K562 (cell line): ENCODE data around the gene DDHD1. TPM values are rescaled to one million over a fixed set of nuclear protein-coding genes. Genes with fewer than 3 reads are reported as not detected.
"Not testable (repeated sequence)": the region's sequence is repeated elsewhere in the genome, so short reads cannot be mapped to it uniquely, and the experiment has no call there.

Source experiments
- ATAC-seq: fragments of 200-7000 bp; cut with Tn5 transposase; 3 replicates; pipeline ENCODE4 v1.9.1; 2020; ENCODE audit warnings: moderate library complexity
- BruUV-seq: library from RNA; stranded (reverse); fragments of 400-500 nt; replicated peaks from 2 replicates; lab custom pipeline; 2021; lab: Mats Ljungman, UMichigan
- CTCF ChIA-PET: fragments of 300-600 bp; formaldehyde crosslinking; extraction: SDS; loops from one replicate; lab custom pipeline; 2021; ENCODE audit warnings: low intra/inter-chr PET ratio; lab: Yijun Ruan, JAX
- POLR2A ChIA-PET: fragments of 300-600, 350-650 bp; sonication (Branson Sonifier 250); formaldehyde crosslinking; extraction: SDS; loops from one replicate; lab custom pipeline; 2021; ENCODE audit warnings: antibody characterized with exemption, inconsistent platforms; lab: Yijun Ruan, JAX
- DNase-seq, 4 experiments: peaks; one replicate each; pipeline versions ENCODE4 v3.0.0 to v3.0.0-alpha.2; 2011 to 2018; ENCODE audit warnings: low spot score in 3 of 4, mixed read lengths in 3 of 4; ENCODE audit errors: extremely low read depth in 1 of 4
- FAIRE-seq: peaks from 2 replicates; lab custom pipeline; 2011; peaks lifted over from hg19 to GRCh38; lab: Jason Lieb, UNC
- H2AFZ ChIP-seq: 2 replicates; pipeline ENCODE4 v1.6.0; 2011; ENCODE audit warnings: low read depth, low read length, control low read depth, inconsistent platforms
- H3K27ac ChIP-seq: fragments of 200-600 bp; 3 replicates; pipeline ENCODE4 v1.8.0; 2011; ENCODE audit warnings: low read depth, mild to moderate bottlenecking, control low read depth, inconsistent platforms, low read length, moderate library complexity, mixed read lengths; ENCODE audit errors: extremely low read depth
- H3K27me3 ChIP-seq, 2 experiments: fragments of 300-600 bp in 1 of 2; 2 replicates in 1 of 2; 3 replicates in 1 of 2; pipeline versions ENCODE4 v1.6.0 to v1.8.0; 2011; ENCODE audit warnings: inconsistent platforms in 2 of 2, low read length in 2 of 2, mild to moderate bottlenecking in 1 of 2, mixed read lengths in 1 of 2, moderate library complexity in 1 of 2; ENCODE audit not compliant: control insufficient read depth in 2 of 2, insufficient read depth in 2 of 2
- H3K36me3 ChIP-seq: fragments of 300-600 bp; 3 replicates; pipeline ENCODE4 v1.8.0; 2011; ENCODE audit warnings: mild to moderate bottlenecking, low read length, inconsistent platforms; ENCODE audit not compliant: control insufficient read depth, insufficient read depth
- H3K4me1 ChIP-seq, 2 experiments: fragments of 200-600 bp in 1 of 2; replicated peaks in 1 of 2; 2 replicates in 1 of 2; 3 replicates in 1 of 2; pipeline versions ENCODE4 v1.5.1 to v1.8.0; 2011; ENCODE audit warnings: inconsistent platforms in 2 of 2, low read length in 2 of 2, mild to moderate bottlenecking in 1 of 2, mixed read lengths in 1 of 2, moderate library complexity in 1 of 2; ENCODE audit not compliant: control insufficient read depth in 2 of 2, insufficient read depth in 2 of 2
- H3K4me2 ChIP-seq: 2 replicates; pipeline ENCODE4 v1.6.1; 2011; ENCODE audit warnings: low read length, control low read depth, inconsistent platforms, mixed read lengths; ENCODE audit not compliant: insufficient read depth
- H3K4me3 ChIP-seq: fragments of 200-600 bp; sonication (generic), shearing (Covaris generic); 2 replicates; pipeline ENCODE4 v1.5.1; 2016; ENCODE audit warnings: control low read depth, inconsistent platforms
- H3K79me2 ChIP-seq: fragments of 200-600 bp; 3 replicates; pipeline ENCODE4 v1.8.0; 2011; ENCODE audit warnings: low read length, inconsistent platforms; ENCODE audit not compliant: control insufficient read depth, insufficient read depth
- H3K9ac ChIP-seq, 2 experiments: 2 replicates each; pipeline versions ENCODE4 v1.6.0 to v1.6.1; 2011; ENCODE audit warnings: low read depth in 2 of 2, low read length in 2 of 2, control low read depth in 1 of 2, inconsistent platforms in 1 of 2, mild to moderate bottlenecking in 1 of 2, mixed read lengths in 1 of 2; ENCODE audit not compliant: insufficient read depth in 1 of 2
- H3K9me1 ChIP-seq: one replicate; pipeline ENCODE4 v1.6.0; 2011; ENCODE audit warnings: inconsistent platforms, mild to moderate bottlenecking, low read length, moderate library complexity; ENCODE audit not compliant: control insufficient read depth, insufficient read depth
- H3K9me3 ChIP-seq: replicated peaks from 2 replicates; pipeline ENCODE4 v1.5.1; 2011; ENCODE audit warnings: low read depth, low read length, inconsistent platforms; ENCODE audit not compliant: control insufficient read depth, insufficient read depth
- H4K20me1 ChIP-seq: replicated peaks from 2 replicates; pipeline ENCODE4 v1.6.1; 2011; ENCODE audit warnings: low read length, inconsistent platforms, mixed read lengths; ENCODE audit not compliant: control insufficient read depth, insufficient read depth
- POLR3A ChIP-seq: IDR thresholded peaks from 2 replicates; pipeline ENCODE4 v1.6.1; 2011; ENCODE audit warnings: borderline replicate concordance, mild to moderate bottlenecking, moderate library complexity; ENCODE audit not compliant: insufficient read length, insufficient read depth; ENCODE audit errors: extremely low read depth
- WGBS: fragments of 100-300 bp; shearing (Covaris generic); methylation state at CpG from one replicate; pipeline ENCODE4 v1.1.6; 2016; ENCODE audit warnings: low coverage, mixed read lengths; ENCODE audit not compliant: insufficient coverage; ENCODE audit errors: missing lambda C conversion rate; 5-methylcytosine and 5-hydroxymethylcytosine counted together
- in situ Hi-C: fragments of 300-500 bp; cut with MboI; formaldehyde crosslinking; loops from 4 replicates; pipeline ENCODE4 v1.15.0; 2018; ENCODE audit warnings: inconsistent platforms, mixed read lengths
- intact Hi-C: fragments of 100-400 bp; cut with micrococcal nuclease; formaldehyde crosslinking; loops from 2 replicates; pipeline ENCODE4 v1.14.2; 2022
- polyA plus RNA-seq, 8 experiments: library from polyadenylated mRNA; depleted of rRNA in 4 of 8; stranded (reverse) in 5 of 8; unstranded in 3 of 8; fragments of >200 nt; fragmentation: Nextera tagmentation in 2 of 8; fragmentation: Illumina TruSeq in 1 of 8; extraction: Ambion mirVana in 2 of 8; extraction: Trizol in 1 of 8; gene quantifications; 2 replicates each; pipeline versions ENCODE4 v1.2.1 to v1.2.3, GENCODE V29; 2011 to 2014; ENCODE audit warnings: inconsistent platforms in 1 of 8, missing spikeins in 1 of 8
- total RNA-seq, 7 experiments: library from RNA; depleted of rRNA in 6 of 7; stranded (reverse); fragments of >200 nt in 6 of 7; fragmentation: Illumina TruSeq in 2 of 7; extraction: Trizol in 2 of 7; gene quantifications; 2 replicates each; pipeline versions ENCODE4 v1.2.1 to v1.2.3, GENCODE V29; 2011 to 2021; ENCODE audit warnings: low replicate concordance in 1 of 7

Gene DDHD1
- total and polyA plus RNA-seq, 9 of the 15 experiments (the other 6 are each of a cell fraction or from before 2014, with no cell fraction given): 1.2 to 12.3 (median 5.0) TPM

GRCh38 chr14:53183056-53183455 lies 29.9 kb upstream of the DDHD1 start (continued):
- no peak for TF ChIP-seq POLR3A

GRCh38 chr14:53181463-53182081 lies 28.4 kb upstream of the DDHD1 start:
- ATAC-seq, CTCF ChIA-PET, H3K4me3 ChIP-seq, H3K36me3 ChIP-seq, H4K20me1 ChIP-seq, intact Hi-C loops, H3K4me2 ChIP-seq, DNase-seq, in situ Hi-C loops, FAIRE-seq, BruUV-seq, H3K9ac ChIP-seq, H3K27ac ChIP-seq, H3K79me2 ChIP-seq, H3K9me1 ChIP-seq, H3K27me3 ChIP-seq, POLR2A ChIA-PET, H3K4me1 ChIP-seq, H3K9me3 ChIP-seq, H2AFZ ChIP-seq: not testable (repeated sequence)
- 2% methylated on average over 8 of the region's 11 CpGs for WGBS
